HEK293 (cell line): ENCODE results near the gene DHX16.

Experiments used
- AEBP2 ChIP-seq: fragments of 450-650 bp; formaldehyde crosslinking; IDR thresholded peaks from 2 replicates; pipeline ENCODE4 v1.5.1; 2016; ENCODE audit warnings: missing biosample characterization, missing genetic modification characterization, borderline replicate concordance
- BCL11B ChIP-seq: fragments of 450-650 bp; formaldehyde crosslinking; IDR thresholded peaks from 2 replicates; pipeline ENCODE4 v1.5.1; 2016; ENCODE audit warnings: low read depth, missing biosample characterization, missing genetic modification characterization
- GLI4 ChIP-seq: fragments of 450-650 bp; formaldehyde crosslinking; IDR thresholded peaks from 2 replicates; pipeline ENCODE4 v1.5.1; 2016; ENCODE audit warnings: missing biosample characterization, missing genetic modification characterization
- HOXA7 ChIP-seq: sonication (generic); formaldehyde crosslinking; IDR thresholded peaks from 2 replicates; pipeline ENCODE4 v1.8.1; 2022; ENCODE audit warnings: missing genetic modification reagents, borderline replicate concordance
- IKZF3 ChIP-seq: fragments of 450-650 bp; IDR thresholded peaks from 2 replicates; pipeline ENCODE4 v1.5.0; 2018; ENCODE audit warnings: missing biosample characterization, mild to moderate bottlenecking, missing genetic modification characterization, moderate library complexity
- KLF9 ChIP-seq: fragments of 450-650 bp; formaldehyde crosslinking; IDR thresholded peaks from 2 replicates; pipeline ENCODE4 v1.5.1; 2016; ENCODE audit warnings: missing biosample characterization, missing genetic modification characterization, low read depth
- OVOL3 ChIP-seq: fragments of 450-650 bp; formaldehyde crosslinking; IDR thresholded peaks from 2 replicates; pipeline ENCODE4 v1.5.1; 2016; ENCODE audit warnings: missing biosample characterization, missing genetic modification characterization
- RBAK ChIP-seq: fragments of 450-650 bp; formaldehyde crosslinking; IDR thresholded peaks from 2 replicates; pipeline ENCODE4 v1.5.1; 2016; ENCODE audit warnings: missing biosample characterization, missing genetic modification characterization
- REPIN1 ChIP-seq: fragments of 450-650 bp; formaldehyde crosslinking; IDR thresholded peaks from 2 replicates; pipeline ENCODE4 v1.5.1; 2017; ENCODE audit warnings: missing biosample characterization, missing genetic modification characterization, low read depth
- SETDB1 ChIP-seq: IDR thresholded peaks from one replicate; pipeline ENCODE4 v1.6.1; 2017; ENCODE audit warnings: mild to moderate bottlenecking, low read length, moderate library complexity, mixed read lengths; ENCODE audit not compliant: insufficient read length
- ZBTB1 ChIP-seq: fragments of 450-650 bp; formaldehyde crosslinking; IDR thresholded peaks from 2 replicates; pipeline ENCODE4 v1.5.1; 2016; ENCODE audit warnings: missing biosample characterization, missing genetic modification characterization
- ZBTB11 ChIP-seq: fragments of 450-650 bp; formaldehyde crosslinking; conservative IDR thresholded peaks from 2 replicates; pipeline ENCODE4 v1.5.1; 2016; ENCODE audit warnings: low read depth, missing biosample characterization, missing genetic modification characterization
- ZBTB20 ChIP-seq: fragments of 450-650 bp; formaldehyde crosslinking; IDR thresholded peaks from 2 replicates; pipeline ENCODE4 v1.5.1; 2016; ENCODE audit warnings: missing biosample characterization, missing genetic modification characterization
- ZBTB21 ChIP-seq: fragments of 450-650 bp; formaldehyde crosslinking; IDR thresholded peaks from 2 replicates; pipeline ENCODE4 v1.5.1; 2017; ENCODE audit warnings: missing biosample characterization, missing genetic modification characterization
- ZNF114 ChIP-seq: fragments of 450-650 bp; formaldehyde crosslinking; IDR thresholded peaks from 2 replicates; pipeline ENCODE4 v1.5.0; 2017; ENCODE audit warnings: missing biosample characterization, missing genetic modification characterization
- ZNF184 ChIP-seq: fragments of 450-650 bp; IDR thresholded peaks from 2 replicates; pipeline ENCODE4 v1.5.1; 2018; ENCODE audit warnings: missing biosample characterization, mild to moderate bottlenecking, missing genetic modification characterization
- ZNF19 ChIP-seq: fragments of 450-650 bp; formaldehyde crosslinking; IDR thresholded peaks from 2 replicates; pipeline ENCODE4; 2016; ENCODE audit warnings: missing biosample characterization, missing genetic modification characterization, low read depth
- ZNF211 ChIP-seq: fragments of 450-650 bp; formaldehyde crosslinking; IDR thresholded peaks from 2 replicates; pipeline ENCODE4 v1.5.1; 2016; ENCODE audit warnings: low read depth, missing biosample characterization, missing genetic modification characterization
- ZNF292 ChIP-seq: fragments of 450-650 bp; formaldehyde crosslinking; IDR thresholded peaks from 2 replicates; pipeline ENCODE4 v1.5.1; 2016; ENCODE audit warnings: low read depth, missing biosample characterization, missing genetic modification characterization, borderline replicate concordance
- ZNF391 ChIP-seq: fragments of 450-650 bp; formaldehyde crosslinking; IDR thresholded peaks from 2 replicates; pipeline ENCODE4 v1.5.1; 2016; ENCODE audit warnings: low read depth, missing biosample characterization, missing genetic modification characterization, borderline replicate concordance
- ZNF426 ChIP-seq: fragments of 450-650 bp; formaldehyde crosslinking; IDR thresholded peaks from 2 replicates; pipeline ENCODE4 v1.5.1; 2017; ENCODE audit warnings: missing biosample characterization, missing genetic modification characterization, mild to moderate bottlenecking, inconsistent platforms, moderate library complexity
- ZNF548 ChIP-seq: fragments of 450-650 bp; formaldehyde crosslinking; IDR thresholded peaks from 2 replicates; pipeline ENCODE4 v1.5.1; 2016; ENCODE audit warnings: missing biosample characterization, missing genetic modification characterization
- ZNF549 ChIP-seq: fragments of 450-650 bp; IDR thresholded peaks from 2 replicates; pipeline ENCODE4 v1.5.1; 2018; ENCODE audit warnings: missing biosample characterization, missing genetic modification characterization, mild to moderate bottlenecking, inconsistent platforms, moderate library complexity
- ZNF560 ChIP-seq: fragments of 450-650 bp; formaldehyde crosslinking; IDR thresholded peaks from 2 replicates; pipeline ENCODE4 v1.5.1; 2017; ENCODE audit warnings: missing biosample characterization, missing genetic modification characterization, borderline replicate concordance
- ZNF561 ChIP-seq: fragments of 450-650 bp; IDR thresholded peaks from 2 replicates; pipeline ENCODE4 v1.5.1; 2018; ENCODE audit warnings: missing biosample characterization, missing genetic modification characterization, borderline replicate concordance
- ZNF600 ChIP-seq: fragments of 450-650 bp; formaldehyde crosslinking; IDR thresholded peaks from 2 replicates; pipeline ENCODE4 v1.5.1; 2016; ENCODE audit warnings: missing biosample characterization, missing genetic modification characterization
- ZNF623 ChIP-seq: fragments of 450-650 bp; formaldehyde crosslinking; IDR thresholded peaks from 2 replicates; pipeline ENCODE4 v1.5.1; 2016; ENCODE audit warnings: missing biosample characterization, missing genetic modification characterization
- ZNF677 ChIP-seq: fragments of 450-650 bp; IDR thresholded peaks from 2 replicates; pipeline ENCODE4 v1.5.0; 2018; ENCODE audit warnings: missing biosample characterization, mild to moderate bottlenecking, missing genetic modification characterization, moderate library complexity
- ZNF704 ChIP-seq: fragments of 450-650 bp; formaldehyde crosslinking; IDR thresholded peaks from 2 replicates; pipeline ENCODE4 v1.5.1; 2016; ENCODE audit warnings: missing biosample characterization, missing genetic modification characterization
- ZNF76 ChIP-seq: fragments of 450-650 bp; formaldehyde crosslinking; IDR thresholded peaks from 2 replicates; pipeline ENCODE4; 2016; ENCODE audit warnings: low read depth, missing biosample characterization, missing genetic modification characterization, borderline replicate concordance
- TF ChIP-seq, protein P1 (sequence below): fragments of 450-650 bp; formaldehyde crosslinking; IDR thresholded peaks from 2 replicates; pipeline ENCODE4 v1.5.1; 2017; ENCODE audit warnings: missing biosample characterization, missing genetic modification characterization
- TF ChIP-seq, protein P2 (sequence below): fragments of 450-650 bp; formaldehyde crosslinking; IDR thresholded peaks from 2 replicates; pipeline ENCODE4 v1.5.1; 2016; ENCODE audit warnings: missing biosample characterization, missing genetic modification characterization

The DHX16 gene

DNA sequence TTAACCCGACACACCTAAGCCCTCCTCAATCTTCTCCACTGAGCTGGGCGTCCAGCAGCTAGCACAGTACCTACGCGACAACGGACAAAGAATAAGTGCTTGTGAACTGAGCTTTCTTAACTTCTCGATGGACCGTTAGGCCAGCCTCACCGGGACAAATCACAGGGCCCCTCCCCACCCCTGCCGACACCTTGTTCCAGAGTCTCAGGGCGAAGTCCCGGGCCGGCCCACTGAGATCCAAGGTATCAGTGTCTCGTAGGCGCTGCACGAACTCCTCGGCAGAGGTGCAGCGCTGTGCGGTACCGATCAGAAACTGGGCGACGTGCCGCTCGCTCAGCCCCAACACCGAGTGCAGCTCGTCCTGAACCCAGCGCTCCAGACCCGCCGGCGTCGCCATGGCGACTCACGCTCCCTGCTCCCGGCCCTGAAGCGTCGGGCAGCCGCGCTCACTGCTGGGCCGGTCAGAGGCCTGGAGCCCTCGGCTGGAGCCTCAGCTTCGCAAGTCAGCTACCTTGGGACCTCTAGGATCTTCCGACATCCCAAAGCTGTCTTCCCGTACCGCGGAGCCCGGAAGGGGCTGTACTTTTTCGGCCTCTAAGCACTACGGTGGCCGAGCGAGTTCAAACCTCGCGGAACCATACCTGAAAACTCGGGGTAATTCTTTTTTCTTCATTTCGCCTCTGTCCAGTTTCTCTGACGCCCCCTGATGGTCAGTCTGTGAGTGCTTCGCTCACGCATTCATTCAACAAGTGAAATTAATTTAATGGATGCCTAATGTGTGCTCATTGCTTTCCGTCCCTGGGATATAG is at the start of gene DHX16 (continued):
- TF ChIP-seq ZNF623 (tag by site-specific recombination) (no peak; the same call in 1 of the 2 replicates), RBAK (no peak), AEBP2 (tag by site-specific recombination) (no peak), ZNF76 (tag by site-specific recombination) (peak; percentile 38; the same call in 1 of the 2 replicates), ZNF560 (tag by site-specific recombination) (no peak), ZNF426 (tag by site-specific recombination) (no peak), REPIN1 (tag by site-specific recombination) (no peak), ZNF114 (no peak), ZNF548 (tag by site-specific recombination) (no peak), HOXA7 (no peak), ZNF391 (peak; percentile 76; the same call in 1 of the 2 replicates), ZBTB1 (no peak), BCL11B (tag by site-specific recombination) (no peak), ZNF677 (tag by site-specific recombination) (no peak), ZNF549 (tag by site-specific recombination) (no peak), GLI4 (0 out of 2 replicates have a peak, but pooled peaks have one; percentile 8), ZNF600 (peak; percentile 99), ZBTB21 (tag by site-specific recombination) (no peak), ZNF19 (tag by site-specific recombination) (no peak), OVOL3 (no peak), ZBTB11 (tag by site-specific recombination) (peak; percentile 92), ZNF184 (tag by site-specific recombination) (peak; percentile 71), ZNF211 (tag by site-specific recombination) (no peak), SETDB1 (no peak), KLF9 (tag by site-specific recombination) (no peak), IKZF3 (tag by site-specific recombination) (peak; percentile 78), ZNF292 (tag by site-specific recombination) (no peak), ZNF704 (tag by site-specific recombination) (no peak), ZBTB20 (tag by site-specific recombination) (peak; percentile 78), ZNF561 (tag by site-specific recombination) (peak; percentile 100)
- TF ChIP-seq, protein P1, sequence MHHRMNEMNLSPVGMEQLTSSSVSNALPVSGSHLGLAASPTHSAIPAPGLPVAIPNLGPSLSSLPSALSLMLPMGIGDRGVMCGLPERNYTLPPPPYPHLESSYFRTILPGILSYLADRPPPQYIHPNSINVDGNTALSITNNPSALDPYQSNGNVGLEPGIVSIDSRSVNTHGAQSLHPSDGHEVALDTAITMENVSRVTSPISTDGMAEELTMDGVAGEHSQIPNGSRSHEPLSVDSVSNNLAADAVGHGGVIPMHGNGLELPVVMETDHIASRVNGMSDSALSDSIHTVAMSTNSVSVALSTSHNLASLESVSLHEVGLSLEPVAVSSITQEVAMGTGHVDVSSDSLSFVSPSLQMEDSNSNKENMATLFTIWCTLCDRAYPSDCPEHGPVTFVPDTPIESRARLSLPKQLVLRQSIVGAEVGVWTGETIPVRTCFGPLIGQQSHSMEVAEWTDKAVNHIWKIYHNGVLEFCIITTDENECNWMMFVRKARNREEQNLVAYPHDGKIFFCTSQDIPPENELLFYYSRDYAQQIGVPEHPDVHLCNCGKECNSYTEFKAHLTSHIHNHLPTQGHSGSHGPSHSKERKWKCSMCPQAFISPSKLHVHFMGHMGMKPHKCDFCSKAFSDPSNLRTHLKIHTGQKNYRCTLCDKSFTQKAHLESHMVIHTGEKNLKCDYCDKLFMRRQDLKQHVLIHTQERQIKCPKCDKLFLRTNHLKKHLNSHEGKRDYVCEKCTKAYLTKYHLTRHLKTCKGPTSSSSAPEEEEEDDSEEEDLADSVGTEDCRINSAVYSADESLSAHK (tag by site-specific recombination): no peak
- TF ChIP-seq, protein P2, sequence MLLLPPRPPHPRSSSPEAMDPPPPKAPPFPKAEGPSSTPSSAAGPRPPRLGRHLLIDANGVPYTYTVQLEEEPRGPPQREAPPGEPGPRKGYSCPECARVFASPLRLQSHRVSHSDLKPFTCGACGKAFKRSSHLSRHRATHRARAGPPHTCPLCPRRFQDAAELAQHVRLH (tag by site-specific recombination): peak; percentile 95
- TF ChIP-seq, all 188 proteins: peak for 62
